ENCODE data around the gene VPS18. TPM values are rescaled to one million over a fixed set of nuclear protein-coding genes. Genes with fewer than 3 reads are reported as not detected.

Gene VPS18
- polyA plus RNA-seq, 3 donors, result 15.9 to 17.7 (median 16.3) TPM

- no peak for DNase-seq (ENCODE audit: low read depth in 3 of 3, low spot score in 2 of 3)
Measured at GRCh38 chr15:40894681-40895448, 615 bp downstream of the VPS18 start.

GRCh38 chr15:40899536-40900207, 5.4 kb downstream of the VPS18 start:
- DNase-seq (ENCODE audit: low read depth in 3 of 3, low spot score in 2 of 3), result no peak

- no peak for DNase-seq (ENCODE audit: low read depth in 3 of 3, low spot score in 2 of 3)
Measured at GRCh38 chr15:40900256-40901052, 6.2 kb downstream of the VPS18 start.

- DNase-seq (ENCODE audit: low read depth in 3 of 3, low spot score in 2 of 3), result no peak
Measured at GRCh38 chr15:40901053-40901443, 6.8 kb downstream of the VPS18 start.

- no peak for DNase-seq (ENCODE audit: low read depth in 3 of 3, low spot score in 2 of 3)
Measured at GRCh38 chr15:40902605-40903561, 8.6 kb downstream of the VPS18 start.

- no peak for DNase-seq (ENCODE audit: low read depth in 3 of 3, low spot score in 2 of 3)
Measured at GRCh38 chr15:40904552-40905201, 10.4 kb downstream of the VPS18 start.

- no peak for DNase-seq (ENCODE audit: low read depth in 3 of 3, low spot score in 2 of 3)
Measured at GRCh38 chr15:40906091-40906990, 12.1 kb downstream of the VPS18 start.

GRCh38 chr15:40906991-40907802, 12.9 kb downstream of the VPS18 start:
- no peak for DNase-seq (ENCODE audit: low read depth in 3 of 3, low spot score in 2 of 3)

GRCh38 chr15:40908095-40908494, 13.8 kb downstream of the VPS18 start:
- no peak for DNase-seq (ENCODE audit: low read depth in 3 of 3, low spot score in 2 of 3)

GRCh38 chr15:40909662-40910630, 15.7 kb downstream of the VPS18 start:
- no peak for DNase-seq (ENCODE audit: low read depth in 3 of 3, low spot score in 2 of 3)

GRCh38 chr15:40911141-40911540, 16.9 kb downstream of the VPS18 start:
- DNase-seq (ENCODE audit: low read depth in 3 of 3, low spot score in 2 of 3), result no peak

GRCh38 chr15:40911693-40912092, 17.4 kb downstream of the VPS18 start:
- DNase-seq (ENCODE audit: low read depth in 3 of 3, low spot score in 2 of 3), result no peak

- no peak for DNase-seq (ENCODE audit: low read depth in 3 of 3, low spot score in 2 of 3)
Measured at GRCh38 chr15:40912478-40912877, 18.2 kb downstream of the VPS18 start.

- no peak for DNase-seq (ENCODE audit: low read depth in 3 of 3, low spot score in 2 of 3)
Measured at GRCh38 chr15:40914013-40914412, 19.8 kb downstream of the VPS18 start.

- no peak for DNase-seq (ENCODE audit: low read depth in 3 of 3, low spot score in 2 of 3)
Measured at GRCh38 chr15:40914486-40914885, 20.2 kb downstream of the VPS18 start.

- DNase-seq (ENCODE audit: low read depth in 3 of 3, low spot score in 2 of 3), result no peak
Measured at GRCh38 chr15:40915116-40915661, 20.9 kb downstream of the VPS18 start.

Data from right renal cortex interstitium (tissue), 3 donors.